Pulmonary artery endothelial cell (primary cell): ENCODE data around the gene FAM20C. TPM values are rescaled to one million over a fixed set of nuclear protein-coding genes. Genes with fewer than 3 reads are reported as not detected.

Experiments used
- DNase-seq: peaks from one replicate; pipeline ENCODE4 v3.0.0-alpha.2; 2011; ENCODE audit warnings: low read depth, low spot score
- total RNA-seq: library from RNA; depleted of rRNA; stranded (reverse); fragments of >200 nt; gene quantifications from 2 replicates; pipeline ENCODE4 v1.2.3, GENCODE V29; 2014

The FAM20C gene
- total RNA-seq, 1 donor from 2014 or later = 13.3 TPM

GRCh38 chr7:266851-267840, 74.8 kb downstream of the FAM20C start:
- DNase-seq = no peak

DNA sequence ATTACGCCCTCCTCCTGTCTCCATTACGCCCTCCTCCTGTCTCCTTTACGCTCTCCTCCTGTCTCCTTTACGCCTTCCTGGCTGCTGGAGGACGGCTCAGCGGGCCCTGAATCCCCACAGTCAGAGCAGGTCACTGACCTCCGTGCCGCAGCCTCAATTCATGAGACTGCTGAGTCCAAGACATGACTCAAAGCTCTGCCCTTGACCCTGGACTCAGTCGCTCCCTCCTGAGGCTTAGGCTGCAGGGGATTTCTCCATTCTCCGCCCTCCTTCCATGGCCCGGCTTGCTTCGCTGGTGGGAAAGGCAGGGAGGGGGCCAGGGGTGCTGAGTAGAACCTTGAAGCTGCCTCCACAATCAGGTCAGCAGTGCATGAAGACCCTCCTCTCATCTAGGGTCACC, 76.6 kb downstream of the FAM20C start:
- no peak for DNase-seq

DNA sequence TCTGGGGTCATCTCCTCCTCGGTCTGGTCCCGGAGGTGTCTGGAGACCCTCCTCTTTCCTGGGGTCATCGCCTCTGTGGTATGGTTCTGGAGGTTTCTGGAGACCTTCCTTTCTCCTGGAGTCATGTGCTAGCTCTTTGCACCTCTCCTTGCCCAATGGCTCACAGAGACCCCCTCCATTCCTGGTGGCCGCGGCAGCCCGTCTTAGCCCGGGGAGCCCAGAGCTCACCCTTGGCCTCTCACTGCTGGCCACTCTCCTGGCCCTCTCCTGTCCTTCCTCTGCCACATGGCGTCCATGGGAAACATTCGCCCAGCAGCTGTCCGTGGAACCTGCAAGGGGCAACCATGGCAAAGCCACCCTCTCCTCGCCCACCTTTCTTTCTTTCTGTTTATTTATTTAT, 77.3 kb downstream of the FAM20C start:
- DNase-seq = no peak

GRCh38 chr7:270351-270983, 78.1 kb downstream of the FAM20C start:
- DNase-seq = no peak

- DNase-seq = no peak
These were observed 79.1 kb downstream of the FAM20C start for GRCh38 chr7:271266-272107.

DNA sequence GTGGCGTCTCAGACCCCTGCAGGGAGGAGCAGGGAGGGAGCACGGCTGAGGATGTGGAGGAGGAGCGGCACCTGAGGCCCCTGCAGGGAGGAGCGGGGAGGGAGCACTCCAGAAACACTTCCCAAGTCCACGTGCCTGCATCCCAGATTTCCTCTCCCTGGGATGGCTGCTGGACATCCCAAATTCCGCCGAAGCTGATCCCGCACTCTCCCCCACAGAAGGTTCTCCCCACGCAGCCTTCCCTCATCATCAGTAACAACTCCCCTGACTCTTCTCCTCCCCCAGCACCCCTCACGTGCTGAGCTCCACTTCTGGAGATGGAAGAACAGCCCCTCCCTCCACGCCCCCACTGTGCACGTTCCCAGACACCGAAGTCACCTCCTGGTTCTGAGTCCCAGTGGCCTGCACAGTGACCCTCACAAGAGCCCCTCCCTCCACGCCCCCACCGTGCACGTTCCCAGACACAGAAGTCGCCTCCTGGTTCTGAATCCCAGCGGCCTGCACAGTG, 79.8 kb downstream of the FAM20C start:
- no peak for DNase-seq

- no peak for DNase-seq
These were observed 80.3 kb downstream of the FAM20C start for GRCh38 chr7:272631-273030.

- DNase-seq = no peak
These were observed 81.0 kb downstream of the FAM20C start for GRCh38 chr7:273327-273726.

DNA sequence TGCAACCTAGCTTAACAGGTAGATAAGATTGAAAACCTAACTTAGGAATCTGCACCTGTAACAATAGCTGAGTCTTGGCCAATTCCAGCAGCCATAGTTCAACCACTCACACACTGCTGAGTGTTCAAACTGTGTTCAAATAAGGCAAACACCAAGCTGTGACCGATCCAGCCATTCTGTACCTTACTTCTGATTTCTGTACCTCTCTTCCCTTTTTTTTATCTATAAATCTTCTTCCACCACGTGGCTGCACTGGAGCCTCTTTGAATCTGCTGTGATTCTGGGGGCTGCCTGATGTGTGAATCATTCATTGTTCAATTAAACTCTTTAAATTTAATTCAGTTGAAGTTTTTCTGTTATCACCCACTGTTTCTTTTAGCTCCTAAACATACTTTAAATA, 81.9 kb downstream of the FAM20C start:
- no peak for DNase-seq

DNA sequence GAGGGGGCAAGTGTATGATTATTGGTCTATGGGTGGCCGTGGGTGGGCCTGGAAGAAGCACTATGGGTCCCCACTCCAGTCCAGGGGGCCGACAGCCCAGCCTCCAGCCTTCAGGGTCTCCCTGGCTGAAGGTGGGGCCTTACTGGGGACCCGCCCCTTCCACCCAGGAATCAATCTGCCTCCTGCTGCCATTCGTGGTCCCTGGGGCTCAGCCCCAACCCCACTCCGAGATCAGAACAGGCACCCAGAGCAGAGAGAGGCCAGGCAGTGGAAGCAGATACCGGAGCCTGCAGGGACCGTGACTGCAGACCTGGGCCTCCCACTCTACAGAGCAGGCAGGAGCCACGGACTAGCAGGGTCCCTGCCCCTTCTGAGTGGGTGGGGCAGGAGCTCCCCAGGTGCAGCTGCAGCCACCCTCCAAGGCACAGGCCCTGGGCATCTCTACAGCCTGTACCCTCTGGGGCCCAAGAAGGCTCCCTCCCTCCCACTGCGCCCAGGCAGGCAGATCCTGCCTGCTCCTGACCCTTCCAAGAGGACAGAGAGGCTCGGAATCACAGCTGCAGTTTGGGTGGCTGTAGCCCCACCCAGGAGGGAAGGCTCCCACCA, 84.0 kb downstream of the FAM20C start:
- DNase-seq = no peak

- no peak for DNase-seq
These were observed 84.9 kb downstream of the FAM20C start for GRCh38 chr7:277228-277627.

DNA sequence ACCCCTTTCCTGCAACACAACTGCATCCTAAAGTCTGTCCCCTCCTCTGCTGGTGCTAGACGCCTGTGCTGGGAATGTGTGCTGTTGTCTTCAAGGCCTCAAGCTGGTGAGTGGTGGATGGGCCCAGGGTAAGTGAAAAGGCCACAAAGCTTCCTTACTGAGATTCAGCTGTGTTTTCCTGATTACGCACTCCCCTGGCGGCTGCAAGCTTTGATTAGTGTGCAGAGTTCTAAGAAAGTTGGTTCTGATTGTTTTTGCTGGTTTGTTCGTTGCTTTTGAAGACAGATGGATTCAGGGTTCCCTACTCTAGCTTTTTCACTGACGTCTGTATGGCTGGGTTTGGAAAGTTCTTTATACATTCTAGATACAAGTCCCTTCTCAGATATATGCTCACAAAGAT, 85.7 kb downstream of the FAM20C start:
- DNase-seq = no peak

GRCh38 chr7:279821-280220, 87.5 kb downstream of the FAM20C start:
- DNase-seq = no peak

DNA sequence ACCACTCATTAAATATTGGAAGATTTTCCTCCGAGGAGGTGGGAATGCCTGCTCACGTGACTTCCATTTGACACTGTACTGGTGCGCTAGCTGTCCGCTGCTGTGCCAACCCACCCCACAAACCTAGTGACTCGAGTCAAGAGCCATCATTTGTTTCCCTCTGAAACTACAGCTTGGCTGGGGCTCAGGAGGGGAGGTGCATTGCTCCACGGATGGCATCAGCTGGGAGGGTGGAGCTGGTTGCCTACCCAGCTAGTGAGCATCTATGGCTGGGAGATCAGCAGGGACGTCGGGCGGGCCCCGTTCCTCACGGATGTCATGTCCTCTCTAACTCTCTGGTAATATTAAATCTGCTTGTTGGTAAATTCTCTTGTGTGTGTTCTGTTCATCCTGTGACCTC, 88.1 kb downstream of the FAM20C start:
- no peak for DNase-seq

- no peak for DNase-seq
These were observed 89.3 kb downstream of the FAM20C start for GRCh38 chr7:281637-282036.

DNA sequence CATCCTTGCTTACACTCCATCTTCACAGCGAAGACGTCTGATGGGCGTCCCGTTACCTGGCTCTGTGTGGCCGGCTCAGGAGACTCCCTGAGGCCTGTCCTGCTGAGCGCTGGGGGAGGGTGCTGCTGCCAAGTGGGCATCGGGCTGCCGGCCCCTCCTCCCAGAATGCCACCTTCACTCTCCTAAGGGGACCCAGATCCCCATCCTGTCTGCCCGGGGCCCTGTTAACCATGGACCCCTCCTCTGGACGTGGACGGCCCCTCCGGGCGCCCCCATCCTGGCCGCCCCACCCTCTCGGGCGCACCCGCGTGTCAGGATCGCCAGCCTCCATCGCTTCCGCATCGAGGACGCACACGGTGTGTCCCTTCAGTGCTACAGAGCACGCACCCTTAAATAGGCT, 90.2 kb downstream of the FAM20C start:
- DNase-seq = no peak

- no peak for DNase-seq
These were observed 92.7 kb downstream of the FAM20C start for GRCh38 chr7:284762-285722.

GRCh38 chr7:285731-286130, 93.4 kb downstream of the FAM20C start:
- DNase-seq = no peak

GRCh38 chr7:286266-286665, 93.9 kb downstream of the FAM20C start:
- DNase-seq = no peak

DNA sequence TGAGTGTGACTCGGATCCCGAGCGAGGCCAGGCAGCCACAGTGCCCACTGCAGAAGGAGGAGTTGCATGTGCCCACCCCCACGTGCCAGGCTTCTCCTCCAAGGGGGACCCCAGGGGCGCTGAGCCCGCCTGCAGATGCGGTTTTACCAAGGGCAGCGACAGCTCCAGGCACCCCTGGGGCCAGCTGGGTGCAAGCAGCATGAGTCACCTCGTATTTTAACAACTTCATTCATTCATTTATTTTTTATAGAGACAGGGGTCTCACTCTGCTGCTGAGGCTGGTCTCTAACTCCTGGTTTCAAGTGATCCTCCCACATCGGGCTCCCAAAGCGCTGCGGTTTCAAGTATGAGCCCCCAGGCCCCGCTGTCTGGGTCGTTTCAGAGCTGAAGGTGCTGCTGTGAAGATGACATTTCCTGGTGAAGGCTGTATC, 96.3 kb downstream of the FAM20C start:
- no peak for DNase-seq
